Stimulated activated naive CD8-positive, alpha-beta T cell treated with anti-CD3 and anti-CD28 coated beads, Interleukin-15, Interleukin-2, amounts not matched to agents 100 U/mL and 50 U/mL, for 24 hours (primary cell): ENCODE measurements around the gene HOXA1.

Source experiments
- ATAC-seq: fragments of 150-1000 bp; cut with Tn5 transposase; one replicate; pipeline ENCODE4 v1.10.0; 2021
- DNase-seq: peaks from one replicate; pipeline ENCODE4 v3.0.0; 2021

The HOXA1 gene

GRCh38 chr7:27105301-27106031 is 9.7 kb upstream of the HOXA1 start:
- DNase-seq, result no peak
- ATAC-seq, result no peak

GRCh38 chr7:27104341-27105058 is 8.7 kb upstream of the HOXA1 start:
- DNase-seq (no peak), ATAC-seq (no peak)

GRCh38 chr7:27103489-27104226 is 7.9 kb upstream of the HOXA1 start:
- no peak for ATAC-seq

GRCh38 chr7:27102581-27103442 is 7.0 kb upstream of the HOXA1 start, which contains the start of gene HOXA2:
HOXA2 (minus strand) TSS chr7:27102683; CDS start chr7:27102500, 183 bp downstream.
- ATAC-seq, result no peak
- DNase-seq, result no peak

More at GRCh38 chr7:27103489-27104226, 7.9 kb upstream of the HOXA1 start:
- no peak for DNase-seq

- ATAC-seq, result no peak
Observed at GRCh38 chr7:27101957-27102580, 6.3 kb upstream of the HOXA1 start.

GRCh38 chr7:27101171-27101956 is 5.6 kb upstream of the HOXA1 start:
- DNase-seq (no peak), ATAC-seq (no peak)

More at GRCh38 chr7:27101957-27102580, 6.3 kb upstream of the HOXA1 start:
- no peak for DNase-seq

GRCh38 chr7:27100694-27101170 is 4.9 kb upstream of the HOXA1 start:
- DNase-seq, result no peak

GRCh38 chr7:27099453-27100370 is 3.9 kb upstream of the HOXA1 start:
- no peak for DNase-seq
- ATAC-seq, result no peak

More at GRCh38 chr7:27100694-27101170, 4.9 kb upstream of the HOXA1 start:
- no peak for ATAC-seq

GRCh38 chr7:27098578-27099451 is 3.0 kb upstream of the HOXA1 start:
- DNase-seq, result no peak
- no peak for ATAC-seq

- no peak for ATAC-seq
Observed at GRCh38 chr7:27097686-27098577, 2.1 kb upstream of the HOXA1 start.

GRCh38 chr7:27096768-27097514 is 1.1 kb upstream of the HOXA1 start:
- peak; percentile 17 for DNase-seq
- ATAC-seq, result no peak

More at GRCh38 chr7:27097686-27098577, 2.1 kb upstream of the HOXA1 start:
- DNase-seq, result no peak

GRCh38 chr7:27095050-27095896 is 527 bp downstream of the HOXA1 start:
- no peak for ATAC-seq
- DNase-seq, result peak; percentile 24

GRCh38 chr7:27094304-27095049 is 1.3 kb downstream of the HOXA1 start:
- no peak for ATAC-seq

GRCh38 chr7:27093184-27093895 is 2.5 kb downstream of the HOXA1 start:
- DNase-seq (no peak), ATAC-seq (no peak)

More at GRCh38 chr7:27094304-27095049, 1.3 kb downstream of the HOXA1 start:
- no peak for DNase-seq
